GM12892 (cell line): ENCODE measurements around the gene NOP56.

Experiments
- POLR2AphosphoS5 ChIP-seq: IDR thresholded peaks from 2 replicates; pipeline ENCODE4 v1.6.1; 2011; ENCODE audit warnings: low read depth, low read length, control low read depth
- TAF1 ChIP-seq: IDR thresholded peaks from 2 replicates; pipeline ENCODE4 v1.6.1; 2011; ENCODE audit warnings: low read depth, mild to moderate bottlenecking, control low read depth, low read length, borderline replicate concordance

DNA sequence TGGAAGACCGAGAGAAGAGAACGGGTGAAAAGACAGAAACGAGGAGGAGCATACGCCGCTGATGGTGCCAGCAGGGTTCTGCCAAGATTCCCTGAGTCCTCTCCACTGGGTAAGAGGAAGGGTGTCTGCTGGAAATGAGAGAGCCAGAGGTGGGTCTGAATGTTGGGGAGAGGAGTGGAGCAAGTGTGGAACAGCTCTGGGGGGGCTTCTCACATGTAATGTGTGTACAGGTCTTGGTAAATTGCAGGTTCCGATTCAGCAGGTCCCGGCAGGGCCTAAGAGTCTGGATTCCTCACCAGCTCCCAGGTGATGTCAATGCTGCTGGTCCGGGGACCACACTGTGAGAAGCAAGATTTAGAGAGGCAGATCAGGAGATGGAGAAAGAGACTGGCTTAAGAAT is 38.7 kb downstream of the NOP56 start:
- no peak for TF ChIP-seq POLR2AphosphoS5
- TF ChIP-seq TAF1 = no peak
